Dedifferentiated amniotic fluid mesenchymal stem cell (primary cell): ENCODE measurements around the gene RPS19.
"Not testable (repeated sequence)": the region's sequence is repeated elsewhere in the genome, so short reads cannot be mapped to it uniquely, and the experiment has no call there.

Experiments
- DNase-seq: peaks from one replicate; pipeline ENCODE4 v3.0.0-alpha.2; 2016; ENCODE audit errors: extremely low spot score

The RPS19 gene

GRCh38 chr19:41860419-41861115 is 512 bp downstream of the RPS19 start:
- DNase-seq, result no peak

- DNase-seq, result no peak
Observed at GRCh38 chr19:41861116-41861768, 1.2 kb downstream of the RPS19 start.

GRCh38 chr19:41861846-41862245 is 1.8 kb downstream of the RPS19 start:
- DNase-seq, result no peak

- DNase-seq, result no peak
Observed at GRCh38 chr19:41862445-41862986, 2.5 kb downstream of the RPS19 start.

GRCh38 chr19:41863209-41863931 is 3.3 kb downstream of the RPS19 start:
- DNase-seq, result no peak

GRCh38 chr19:41864374-41864773 is 4.3 kb downstream of the RPS19 start:
- no peak for DNase-seq

GRCh38 chr19:41866284-41866683 is 6.2 kb downstream of the RPS19 start:
- DNase-seq, result no peak

- no peak for DNase-seq
Observed at GRCh38 chr19:41868120-41868988, 8.3 kb downstream of the RPS19 start.

GRCh38 chr19:41868989-41869300 is 8.9 kb downstream of the RPS19 start:
- DNase-seq, result no peak

- no peak for DNase-seq
Observed at GRCh38 chr19:41869374-41869955, 9.4 kb downstream of the RPS19 start.

GRCh38 chr19:41870401-41870873 is 10.4 kb downstream of the RPS19 start:
- no peak for DNase-seq

- DNase-seq, result no peak
Observed at GRCh38 chr19:41871573-41872383, 11.7 kb downstream of the RPS19 start.

GRCh38 chr19:41872384-41872774 is 12.3 kb downstream of the RPS19 start:
- DNase-seq, result no peak

- DNase-seq, result no peak
Observed at GRCh38 chr19:41872775-41873647, 13.0 kb downstream of the RPS19 start.

GRCh38 chr19:41875973-41876372 is 15.9 kb downstream of the RPS19 start:
- DNase-seq, result not testable (repeated sequence)

GRCh38 chr19:41876847-41877832 is 17.1 kb downstream of the RPS19 start, which contains the start of gene CD79A:
TSS of gene CD79A (plus strand) at chr19:41877279. CDS start at chr19:41877305, 26 bp downstream.
- no peak for DNase-seq

GRCh38 chr19:41877916-41878905 is 18.2 kb downstream of the RPS19 start:
- DNase-seq, result no peak
